IMR-90 (cell line): ENCODE measurements around the gene UNKL. TPM values are rescaled to one million over a fixed set of nuclear protein-coding genes. Genes with fewer than 3 reads are reported as not detected.
A peak's percentile ranks its signal among the peaks of the same experiment; 100 is the strongest.

Experiments used
- ATAC-seq: fragments of 200-7000 bp; cut with Tn5 transposase; 2 replicates; pipeline ENCODE4 v1.9.1; 2020; ENCODE audit warnings: low read depth, mild to moderate bottlenecking, moderate library complexity
- BruUV-seq: library from RNA; stranded (reverse); fragments of 400-500 nt; replicated peaks from 2 replicates; lab custom pipeline; 2021; lab: Mats Ljungman, UMichigan
- CTCF ChIA-PET: fragments of 300-600 bp; formaldehyde crosslinking; extraction: SDS; loops from one replicate; lab custom pipeline; 2021; ENCODE audit warnings: antibody characterized with exemption; lab: Yijun Ruan, JAX
- POLR2A ChIA-PET: fragments of 300-600 bp; sonication (Branson Sonifier 250); formaldehyde crosslinking; loops from one replicate; lab custom pipeline; 2022; ENCODE audit warnings: antibody characterized with exemption; ENCODE audit not compliant: unreplicated experiment; lab: Charles Lee
- DNase-seq: peaks from one replicate; pipeline ENCODE4 v3.0.0; 2013
- H2AFZ ChIP-seq: replicated peaks from 2 replicates; pipeline ENCODE3; 2013; ENCODE audit warnings: low read length, mild to moderate bottlenecking; ENCODE audit not compliant: poor library complexity
- H2AK5ac ChIP-seq: 2 replicates; pipeline ENCODE4 v1.6.1; 2013; ENCODE audit warnings: low read depth, low read length, inconsistent platforms
- H2AK9ac ChIP-seq: replicated peaks from 2 replicates; pipeline ENCODE3; 2013; ENCODE audit warnings: mild to moderate bottlenecking, low read depth, low read length, moderate library complexity; ENCODE audit not compliant: poor library complexity
- H2BK120ac ChIP-seq: 2 replicates; pipeline ENCODE4 v1.6.1; 2013; ENCODE audit warnings: low read depth, low read length, inconsistent platforms
- H2BK15ac ChIP-seq: 3 replicates; pipeline ENCODE4 v1.6.1; 2013; ENCODE audit warnings: low read depth, low read length, inconsistent platforms
- H2BK20ac ChIP-seq: 2 replicates; pipeline ENCODE4 v1.6.1; 2013; ENCODE audit warnings: low read depth, mild to moderate bottlenecking, inconsistent platforms, low read length, moderate library complexity
- H2BK5ac ChIP-seq: 2 replicates; pipeline ENCODE4 v1.6.1; 2013; ENCODE audit warnings: mild to moderate bottlenecking, low read depth, low read length, inconsistent platforms; ENCODE audit not compliant: poor library complexity, severe bottlenecking
- H3K14ac ChIP-seq: replicated peaks from 2 replicates; pipeline ENCODE4 v1.6.1; 2013; ENCODE audit warnings: low read depth, low read length, inconsistent platforms
- H3K18ac ChIP-seq: 2 replicates; pipeline ENCODE4 v1.6.1; 2013; ENCODE audit warnings: low read depth, low read length, control low read depth
- H3K23ac ChIP-seq: 2 replicates; pipeline ENCODE4 v1.6.1; 2013; ENCODE audit warnings: low read depth, low read length, inconsistent platforms
- H3K27ac ChIP-seq: 2 replicates; pipeline ENCODE4 v1.5.1; 2013; ENCODE audit warnings: mild to moderate bottlenecking, control low read depth, low read length; ENCODE audit not compliant: insufficient read depth
- H3K27me3 ChIP-seq: 2 replicates; pipeline ENCODE4 v1.6.1; 2013; ENCODE audit warnings: low read length; ENCODE audit not compliant: control insufficient read depth, insufficient read depth
- H3K36me3 ChIP-seq: 2 replicates; pipeline ENCODE4 v1.6.1; 2013; ENCODE audit warnings: low read length, mixed read lengths; ENCODE audit not compliant: control insufficient read depth, insufficient read depth
- H3K4ac ChIP-seq: 2 replicates; pipeline ENCODE4 v1.6.1; 2013; ENCODE audit warnings: low read depth, low read length, inconsistent platforms
- H3K4me1 ChIP-seq: 2 replicates; pipeline ENCODE4 v1.6.1; 2013; ENCODE audit warnings: low read length, mixed read lengths; ENCODE audit not compliant: control insufficient read depth, insufficient read depth
- H3K4me2 ChIP-seq: 2 replicates; pipeline ENCODE4 v1.6.1; 2013; ENCODE audit warnings: low read depth, mild to moderate bottlenecking, control low read depth, low read length, moderate library complexity
- H3K4me3 ChIP-seq: 2 replicates; pipeline ENCODE4 v1.5.1; 2013; ENCODE audit warnings: low read depth, mild to moderate bottlenecking, control low read depth, low read length, moderate library complexity; ENCODE audit not compliant: insufficient read depth
- H3K56ac ChIP-seq: 2 replicates; pipeline ENCODE4 v1.6.1; 2013; ENCODE audit warnings: low read length, inconsistent platforms; ENCODE audit not compliant: insufficient read depth; ENCODE audit errors: extremely low read depth
- H3K79me1 ChIP-seq, 2 experiments: 2 replicates each; pipeline ENCODE4 v1.6.1; 2013; ENCODE audit warnings: low read length in 2 of 2, inconsistent platforms in 1 of 2, low read depth in 1 of 2
- H3K9ac ChIP-seq: 2 replicates; pipeline ENCODE4 v1.6.1; 2013; ENCODE audit warnings: low read depth, low read length, control low read depth
- H3K9me1 ChIP-seq: 2 replicates; pipeline ENCODE4 v1.6.1; 2013; ENCODE audit warnings: low read length, inconsistent platforms; ENCODE audit not compliant: insufficient read depth
- H3K9me3 ChIP-seq: 2 replicates; pipeline ENCODE4 v1.6.1; 2013; ENCODE audit warnings: low read length; ENCODE audit not compliant: control insufficient read depth, insufficient read depth
- H4K20me1 ChIP-seq: 2 replicates; pipeline ENCODE4 v1.6.1; 2013; ENCODE audit warnings: low read length, inconsistent platforms; ENCODE audit not compliant: insufficient read depth
- H4K5ac ChIP-seq: 2 replicates; pipeline ENCODE4 v1.6.1; 2013; ENCODE audit warnings: mild to moderate bottlenecking, low read depth, low read length, control low read depth
- H4K8ac ChIP-seq, 2 experiments: 2 replicates each; pipeline ENCODE4 v1.6.1; 2013; ENCODE audit warnings: low read depth in 2 of 2, low read length in 2 of 2, control low read depth in 1 of 2, inconsistent platforms in 1 of 2
- H4K91ac ChIP-seq: 2 replicates; pipeline ENCODE4 v1.6.1; 2013; ENCODE audit warnings: low read depth, low read length, inconsistent platforms; ENCODE audit not compliant: insufficient read depth
- CHD1 ChIP-seq: IDR thresholded peaks from 2 replicates; pipeline ENCODE4 v1.6.1; 2012; ENCODE audit warnings: low read depth, low read length, improper control_type of control experiment
- FOS ChIP-seq: fragments of 150-350 bp; IDR thresholded peaks from 2 replicates; pipeline ENCODE4 v1.6.1; 2016; ENCODE audit warnings: low read depth, low read length
- MAFK ChIP-seq: IDR thresholded peaks from 2 replicates; pipeline ENCODE4 v1.6.1; 2012; ENCODE audit warnings: low read depth, low read length, improper control_type of control experiment
- MAZ ChIP-seq: IDR thresholded peaks from 2 replicates; pipeline ENCODE4 v1.6.1; 2012; ENCODE audit warnings: low read depth, mild to moderate bottlenecking, low read length, improper control_type of control experiment, moderate library complexity, borderline replicate concordance
- MXI1 ChIP-seq: IDR thresholded peaks from 2 replicates; pipeline ENCODE4 v1.6.1; 2012; ENCODE audit warnings: low read depth, mild to moderate bottlenecking, low read length, moderate library complexity, borderline replicate concordance
- NFE2L2 ChIP-seq: fragments of 150-350 bp; IDR thresholded peaks from 2 replicates; pipeline ENCODE4 v1.6.1; 2016; ENCODE audit warnings: low read depth, mild to moderate bottlenecking, low read length
- RAD21 ChIP-seq: IDR thresholded peaks from 2 replicates; pipeline ENCODE4 v1.6.1; 2012; ENCODE audit warnings: low read length, improper control_type of control experiment
- WGBS, 2 experiments: methylation state at CpG; one replicate each; pipeline versions ENCODE4 v1.1.5 to v1.1.7; 2013; ENCODE audit warnings: missing lambda C conversion rate in 2 of 2; ENCODE audit not compliant: insufficient read length in 1 of 2; ENCODE audit errors: extremely low coverage in 2 of 2; 5-methylcytosine and 5-hydroxymethylcytosine counted together
- dilution Hi-C: fragments of 300-500 bp; cut with HindIII; formaldehyde crosslinking; loops from one replicate; pipeline ENCODE4 v1.14.3; 2018; ENCODE audit warnings: low sequenced_read_pairs; ENCODE audit not compliant: unreplicated experiment
- in situ Hi-C: fragments of 300-500 bp; cut with MboI; formaldehyde crosslinking; loops from 3 replicates; pipeline ENCODE4 v1.14.3; 2019; ENCODE audit warnings: low sequenced_read_pairs, inconsistent platforms, mixed read lengths
- intact Hi-C: fragments of 100-400 bp; cut with micrococcal nuclease; formaldehyde crosslinking; loops from 2 replicates; pipeline ENCODE4 v1.10.0; 2022
- polyA plus RNA-seq, 3 experiments: library from polyadenylated mRNA; depleted of rRNA; stranded (reverse); fragments of >200 nt; gene quantifications; 2 replicates each; pipeline ENCODE4 v1.2.3, GENCODE V29; 2012; ENCODE audit warnings: low replicate concordance in 1 of 3
- total RNA-seq: library from RNA; depleted of rRNA; stranded (reverse); fragments of >200 nt; gene quantifications from 2 replicates; pipeline ENCODE4 v1.2.3, GENCODE V29; 2012

UNKL gene
- total and polyA plus RNA-seq, 2 of the 4 experiments (the other 2 are of a cell fraction) = 4.1 to 13.3 TPM

GRCh38 chr16:1443980-1444729, 29.7 kb upstream of the UNKL start, which contains the start of gene CCDC154:
CCDC154 (minus strand) TSS chr16:1444556; CDS start chr16:1444322, 234 bp downstream.
- 75% methylated on average over 11 of the region's 27 CpGs; no CpG with 5 or more reads in 1 of the 2 experiments for WGBS, 2 experiments
- in situ Hi-C loops (no loop called here), dilution Hi-C loops (no loop called here), intact Hi-C loops (no loop called here)
- no peak within 1 kb of the TSS for H4K5ac ChIP-seq
- DNase-seq = no peak
- no peaks in the 10 kb centered on the region for H3K27me3 ChIP-seq
- H4K20me1 ChIP-seq = no peaks in the 10 kb centered on the region
- H2BK20ac ChIP-seq = no peak within 1 kb of the TSS
- H2BK5ac ChIP-seq = no peak within 1 kb of the TSS
- H3K4me1 ChIP-seq = no peaks in the 10 kb centered on the region
- TF ChIP-seq MXI1 (no peak), CHD1 (no peak), RAD21 (no peak), MAZ (no peak), MAFK (no peak), NFE2L2 (no peak), FOS (no peak)
- H2BK15ac ChIP-seq = no peak within 1 kb of the TSS
- H2BK120ac ChIP-seq = no peak within 1 kb of the TSS
- no peak within 1 kb of the TSS for H3K4ac ChIP-seq
- H3K14ac ChIP-seq = no peak within 1 kb of the TSS
- ChIA-PET CTCF (no interaction called here), POLR2A (interaction anchor here (0.6 to 1.0 kb wide), 2 partner anchors 24 to 64 kb away, joined by 4 to 7 read pairs; partner anchors contain the start of gene UQCC4)
- H3K56ac ChIP-seq = no peak within 1 kb of the TSS
- H3K18ac ChIP-seq = no peak within 1 kb of the TSS
- H3K9me3 ChIP-seq = no peaks in the 10 kb centered on the region
- H3K36me3 ChIP-seq = peaks cover 16% of the 10 kb centered on the region; the same call in 1 of the 2 replicates
- no peak within 1 kb of the TSS for H3K4me3 ChIP-seq
- no peak within 1 kb of the TSS for H4K8ac ChIP-seq
- H2AK5ac ChIP-seq = no peak within 1 kb of the TSS
- no peak within 1 kb of the TSS for H3K23ac ChIP-seq
- no peaks in the 10 kb centered on the region for H3K9me1 ChIP-seq
- H3K9ac ChIP-seq = no peak within 1 kb of the TSS
- H3K27ac ChIP-seq = no peak within 1 kb of the TSS
- no peak within 1 kb of the TSS for H4K91ac ChIP-seq
- H3K4me2 ChIP-seq = no peak within 1 kb of the TSS
- no TSS peak for BruUV-seq
- H3K79me1 ChIP-seq = no peaks in the 10 kb centered on the region
- H2AK9ac ChIP-seq = peak within 1 kb of the TSS; percentile 37
- H2AFZ ChIP-seq = no peak within 1 kb of the TSS
- ATAC-seq = no peak; the same call in 1 of the 2 replicates
